ENCODE data around the gene PPEF1. TPM values are rescaled to one million over a fixed set of nuclear protein-coding genes. Genes with fewer than 3 reads are reported as not detected.
"Not testable (repeated sequence)": the region's sequence is repeated elsewhere in the genome, so short reads cannot be mapped to it uniquely, and the experiment has no call there.

PPEF1 gene
- total RNA-seq, 1 donor from 2014 or later, result not detected

DNA sequence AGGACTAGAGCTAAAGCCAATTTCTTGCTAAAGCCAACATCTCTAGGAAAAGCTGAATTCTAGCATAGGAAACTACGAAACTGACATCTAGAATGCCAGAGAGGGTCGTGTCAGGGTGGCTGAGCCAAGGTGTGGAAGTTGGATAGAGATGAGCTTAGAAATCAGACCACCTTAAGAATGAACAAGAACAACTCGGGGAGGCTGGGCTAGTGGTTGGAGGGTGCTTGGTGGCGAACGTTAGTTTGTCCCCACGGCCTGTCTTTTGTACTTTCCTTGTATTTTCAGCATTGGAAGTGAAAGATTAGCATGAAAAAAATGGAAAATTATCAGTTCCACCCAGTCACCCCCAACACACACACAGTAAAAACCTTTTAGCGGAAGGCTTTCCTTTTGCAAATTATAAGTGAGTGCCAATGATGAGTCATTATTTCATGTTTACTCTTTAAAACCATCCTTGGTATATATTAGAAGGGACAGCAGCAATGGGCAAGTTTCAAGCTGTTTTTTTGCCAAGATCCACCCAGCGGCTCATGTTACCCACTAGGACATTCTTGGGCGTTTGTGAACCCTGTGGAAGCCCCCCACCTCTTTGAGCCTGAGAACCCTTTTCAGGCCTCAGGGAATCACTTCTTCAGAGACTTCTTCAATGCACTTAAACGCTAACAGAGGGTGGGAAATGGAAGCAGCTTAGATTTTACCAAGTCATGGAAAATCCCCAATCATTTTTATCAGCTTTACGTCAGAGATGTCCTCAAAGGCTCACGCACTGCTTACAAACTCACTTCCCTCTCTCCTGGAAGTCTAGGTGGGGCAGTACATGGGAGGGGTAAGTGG is 4.9 kb upstream of the PPEF1 start:
- no peak for DNase-seq (ENCODE audit: low read depth, low spot score)

DNA sequence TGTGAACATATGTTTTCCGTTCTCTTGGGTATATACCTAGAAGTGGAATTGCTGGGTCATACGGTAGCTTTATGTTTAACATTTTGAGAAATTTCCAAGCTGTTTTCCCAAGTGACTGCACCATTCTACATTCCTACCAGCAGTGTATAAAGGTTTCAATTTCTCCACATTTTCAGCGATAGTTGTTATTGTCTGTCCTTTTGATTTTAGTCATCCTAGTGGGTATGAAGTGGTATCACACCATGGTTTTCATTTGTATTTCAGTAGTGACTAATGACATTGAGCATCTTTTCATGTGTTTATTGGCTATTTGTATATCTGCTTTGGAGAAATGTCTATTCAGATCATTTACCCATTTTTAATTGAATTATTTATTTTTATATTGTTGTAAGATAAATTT is 2.4 kb downstream of the PPEF1 start:
- DNase-seq (ENCODE audit: low read depth, low spot score), result no peak

DNA sequence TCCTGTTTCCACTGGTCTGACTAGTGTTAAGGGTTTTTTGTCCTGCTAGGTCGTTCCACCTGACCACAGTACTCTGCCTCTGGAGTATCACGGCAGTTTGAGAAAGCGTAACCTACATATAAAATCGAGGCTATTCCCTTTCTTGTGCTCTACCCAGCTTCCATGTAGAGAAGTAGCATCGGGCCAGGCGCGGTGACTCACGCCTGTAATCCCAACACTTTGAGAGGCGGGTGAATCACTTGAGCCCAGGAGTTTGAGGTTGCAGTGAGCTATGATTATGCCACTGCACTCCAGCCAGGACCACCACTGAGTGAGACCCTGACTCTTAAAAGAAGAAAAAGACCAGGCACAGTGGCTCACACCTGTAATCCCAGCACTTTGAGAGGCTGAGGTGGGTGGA is 7.5 kb downstream of the PPEF1 start:
- DNase-seq (ENCODE audit: low read depth, low spot score), result no peak

DNA sequence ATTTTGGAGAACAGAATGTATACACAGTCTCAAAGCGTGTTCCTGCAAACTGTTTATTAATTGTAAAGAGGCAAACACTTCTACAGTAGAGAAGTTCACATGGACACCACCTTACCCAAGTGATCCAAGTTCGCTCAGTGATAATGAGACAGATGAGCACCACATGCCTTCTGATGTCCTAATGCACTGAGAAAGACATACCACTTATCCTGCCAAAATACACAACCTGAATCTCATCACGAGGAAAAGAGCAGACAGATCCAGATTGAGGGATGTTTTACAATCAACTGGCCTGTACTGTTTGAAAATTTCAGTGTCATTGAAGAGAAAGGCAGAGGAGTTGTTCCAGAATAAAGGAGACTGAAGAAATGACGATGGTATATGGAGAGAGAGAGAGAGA is 12.4 kb downstream of the PPEF1 start:
- no peak for DNase-seq (ENCODE audit: low read depth, low spot score)

DNA sequence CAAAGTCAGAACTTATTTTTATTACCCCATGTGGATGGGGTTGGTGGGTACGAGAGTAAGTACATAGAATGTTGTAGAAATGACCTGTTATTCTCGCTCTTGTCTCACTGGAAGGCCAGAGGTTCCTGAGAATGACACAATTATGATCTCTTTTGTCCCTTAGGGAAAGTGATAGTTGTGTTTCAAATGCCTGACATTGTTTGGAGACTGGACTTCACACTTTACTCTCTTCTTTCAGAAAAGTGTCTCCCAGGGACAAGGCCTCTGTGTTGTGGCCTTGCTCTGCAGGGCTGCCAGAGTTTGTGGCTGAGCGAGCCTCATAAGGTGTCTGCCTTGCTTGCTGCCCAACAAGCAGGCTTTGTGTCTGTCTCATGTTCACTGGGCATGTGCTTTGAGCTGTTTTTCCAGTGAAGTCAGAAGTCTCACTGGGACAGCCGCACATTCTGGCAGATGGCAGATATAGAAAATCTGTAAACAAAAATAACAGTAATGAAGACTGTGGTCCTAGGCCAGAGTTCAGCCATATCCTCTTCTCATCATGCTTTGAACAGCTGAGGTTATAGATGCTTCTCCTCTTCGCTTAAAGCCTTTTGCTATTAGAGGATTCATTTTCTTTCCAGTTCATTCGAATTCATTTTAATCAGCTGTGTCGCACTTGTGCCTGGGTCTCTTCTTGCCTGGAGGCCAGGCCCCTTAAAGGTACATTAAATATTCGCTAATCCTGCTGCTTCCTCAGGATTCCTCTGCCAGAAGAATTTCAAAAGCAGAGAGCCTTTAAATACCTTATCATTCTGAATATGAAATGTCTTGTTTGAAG is 14.4 kb downstream of the PPEF1 start:
- no peak for DNase-seq (ENCODE audit: low read depth, low spot score)

DNA sequence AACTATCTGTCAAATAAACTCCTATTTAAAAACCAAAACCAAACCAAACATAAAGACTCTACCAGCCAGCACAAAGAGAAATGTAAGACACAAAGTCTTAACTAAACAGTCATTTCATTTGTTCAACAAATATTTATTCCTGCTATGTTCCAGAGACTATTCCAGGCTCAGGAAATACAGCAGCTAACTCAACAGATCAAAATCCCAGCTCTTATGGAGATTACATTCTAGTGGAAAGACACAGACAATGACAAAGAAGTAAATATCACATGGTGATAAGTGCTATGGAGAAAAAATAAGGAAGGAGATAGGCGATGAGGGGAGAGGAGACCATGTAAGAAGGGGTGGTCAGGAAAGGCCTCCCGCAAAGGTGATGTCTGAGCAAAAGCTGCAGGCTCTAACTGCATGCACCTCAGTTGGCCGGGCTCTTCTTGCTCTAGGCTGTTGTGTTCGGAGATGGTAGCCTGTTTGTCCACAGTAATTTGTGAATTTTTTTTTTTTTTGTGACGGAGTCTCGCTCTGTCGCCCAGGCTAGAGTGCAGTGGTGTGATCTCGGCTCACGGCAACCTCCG is 15.1 kb downstream of the PPEF1 start:
- DNase-seq (ENCODE audit: low read depth, low spot score), result no peak

DNA sequence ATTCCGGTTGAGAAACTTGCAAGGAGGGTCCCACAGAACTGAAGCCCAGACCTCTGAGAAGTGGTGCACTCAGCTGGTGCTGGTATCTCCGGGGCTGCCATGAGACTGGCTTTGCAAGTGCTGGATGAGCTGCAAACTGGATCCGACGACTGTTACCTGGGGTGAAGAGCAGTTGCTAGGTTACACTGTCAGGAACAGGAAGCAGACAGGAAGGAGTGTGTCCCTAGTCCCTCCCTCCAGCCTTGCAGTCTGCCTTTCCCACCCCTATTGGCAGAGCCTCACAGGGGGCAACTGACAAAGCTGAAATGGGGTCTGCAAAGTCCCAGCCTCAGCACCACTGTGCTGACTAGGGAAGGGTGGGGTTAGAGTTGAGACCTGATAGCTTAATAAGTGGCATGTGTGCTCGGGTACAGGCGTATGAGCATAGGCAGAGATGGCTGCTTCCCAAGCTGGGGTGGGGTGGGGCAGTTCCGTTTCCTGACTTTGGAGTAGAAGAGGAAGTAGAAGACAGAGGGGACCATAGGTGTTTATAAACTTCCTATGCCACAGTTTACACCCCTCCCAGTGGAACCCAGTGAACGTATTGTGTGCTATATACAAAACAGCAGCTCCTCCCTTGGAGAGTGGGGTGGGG is 18.0 kb downstream of the PPEF1 start:
- no peak for DNase-seq (ENCODE audit: low read depth, low spot score)

DNA sequence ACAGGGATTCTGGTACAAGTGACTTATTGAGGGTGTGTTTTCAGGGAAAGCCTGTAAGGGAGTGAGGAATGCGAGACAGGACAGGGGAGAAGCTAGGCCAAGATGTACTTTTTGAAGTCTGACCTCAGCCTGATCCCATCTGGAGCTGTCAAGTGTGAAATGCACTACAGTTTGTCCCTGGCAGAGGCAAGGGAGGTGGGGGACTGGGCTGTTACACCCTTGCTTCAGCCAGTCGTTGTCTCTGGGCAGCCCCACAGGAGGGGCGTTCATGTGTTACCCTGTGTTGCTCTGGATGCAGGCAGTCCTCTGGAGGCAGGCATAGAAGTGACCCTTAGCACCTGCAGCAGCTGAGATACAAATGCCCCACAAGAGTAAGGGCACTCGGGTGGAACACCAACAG is 25.8 kb downstream of the PPEF1 start:
- DNase-seq (ENCODE audit: low read depth, low spot score), result no peak

DNA sequence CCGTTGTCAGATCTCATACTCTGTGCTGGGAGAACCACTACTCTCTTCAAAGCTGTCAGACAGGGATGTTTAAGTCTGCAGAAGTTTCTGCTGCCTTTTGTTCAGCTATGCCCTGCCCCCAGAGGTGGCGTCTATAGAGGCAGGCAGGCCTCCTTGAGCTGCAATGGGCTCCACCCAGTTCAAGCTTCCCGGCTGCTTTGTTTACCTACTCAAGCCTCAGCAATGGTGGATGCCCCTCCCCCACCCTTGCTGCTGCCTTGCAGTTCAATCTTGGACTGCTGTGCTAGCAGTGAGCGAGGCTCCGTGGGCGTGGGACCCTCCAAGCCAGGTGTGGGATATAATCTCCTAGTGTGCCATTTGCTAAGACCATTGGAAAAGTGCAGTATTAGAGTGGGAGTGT is 32.2 kb downstream of the PPEF1 start:
- not testable (repeated sequence) for DNase-seq (ENCODE audit: low read depth, low spot score)

DNA sequence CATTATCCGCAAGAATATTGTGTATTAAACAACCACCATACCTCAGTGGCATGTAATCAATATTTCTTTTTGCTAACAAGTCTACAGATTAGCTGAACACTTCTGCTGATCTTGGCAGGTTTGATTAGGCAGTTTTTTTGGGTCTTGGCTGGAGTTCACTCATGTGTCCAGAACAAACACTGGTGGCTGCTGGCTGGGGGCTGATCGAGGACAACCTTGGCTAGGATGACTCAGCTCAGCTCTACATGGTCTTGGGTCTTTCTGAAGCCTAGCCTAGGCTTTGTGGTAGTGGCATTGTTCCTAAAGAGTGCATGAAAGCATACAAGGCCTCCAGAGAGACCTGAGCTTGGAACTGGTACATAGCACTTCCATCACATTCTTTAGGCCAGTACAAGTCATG is 41.1 kb downstream of the PPEF1 start:
- no peak for DNase-seq (ENCODE audit: low read depth, low spot score)

DNA sequence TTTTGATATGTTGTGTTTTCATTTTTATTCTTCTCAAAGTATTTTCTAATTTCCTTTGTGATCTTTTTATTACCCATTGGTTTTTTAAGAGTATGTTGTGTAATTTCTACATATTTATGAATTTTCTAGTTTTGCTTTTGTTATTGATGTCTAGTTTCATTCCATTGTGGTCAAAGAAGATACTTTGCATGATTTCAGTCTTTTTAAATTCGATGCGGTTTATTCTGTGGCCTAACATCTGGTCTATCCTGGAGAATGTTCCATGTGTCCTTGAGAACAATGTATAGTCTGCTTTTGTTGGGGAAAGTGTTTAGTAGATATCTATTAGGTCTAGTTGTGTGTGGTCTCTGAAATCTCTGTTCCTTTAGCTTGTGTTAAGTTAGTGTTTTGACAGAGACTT is 46.2 kb downstream of the PPEF1 start:
- DNase-seq (ENCODE audit: low read depth, low spot score), result no peak

DNA sequence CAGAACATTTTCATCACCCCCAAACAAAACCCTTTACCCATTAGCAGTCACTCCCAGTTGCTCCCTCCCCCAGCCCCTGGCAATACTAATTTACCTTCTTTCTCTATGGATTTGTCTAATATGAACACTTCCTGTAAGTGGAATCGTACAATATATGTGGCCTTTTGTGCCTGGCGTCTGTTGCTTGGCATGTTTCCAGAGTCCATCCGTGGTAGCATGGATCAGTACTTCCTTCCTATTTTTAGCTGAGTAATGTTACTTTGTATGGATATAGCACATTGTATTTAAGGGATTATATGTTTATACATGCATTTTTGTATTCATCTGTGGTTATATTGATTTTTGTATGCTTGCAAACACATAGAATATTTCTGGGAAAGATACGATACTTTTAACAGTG is 48.2 kb downstream of the PPEF1 start:
- DNase-seq (ENCODE audit: low read depth, low spot score), result no peak

DNA sequence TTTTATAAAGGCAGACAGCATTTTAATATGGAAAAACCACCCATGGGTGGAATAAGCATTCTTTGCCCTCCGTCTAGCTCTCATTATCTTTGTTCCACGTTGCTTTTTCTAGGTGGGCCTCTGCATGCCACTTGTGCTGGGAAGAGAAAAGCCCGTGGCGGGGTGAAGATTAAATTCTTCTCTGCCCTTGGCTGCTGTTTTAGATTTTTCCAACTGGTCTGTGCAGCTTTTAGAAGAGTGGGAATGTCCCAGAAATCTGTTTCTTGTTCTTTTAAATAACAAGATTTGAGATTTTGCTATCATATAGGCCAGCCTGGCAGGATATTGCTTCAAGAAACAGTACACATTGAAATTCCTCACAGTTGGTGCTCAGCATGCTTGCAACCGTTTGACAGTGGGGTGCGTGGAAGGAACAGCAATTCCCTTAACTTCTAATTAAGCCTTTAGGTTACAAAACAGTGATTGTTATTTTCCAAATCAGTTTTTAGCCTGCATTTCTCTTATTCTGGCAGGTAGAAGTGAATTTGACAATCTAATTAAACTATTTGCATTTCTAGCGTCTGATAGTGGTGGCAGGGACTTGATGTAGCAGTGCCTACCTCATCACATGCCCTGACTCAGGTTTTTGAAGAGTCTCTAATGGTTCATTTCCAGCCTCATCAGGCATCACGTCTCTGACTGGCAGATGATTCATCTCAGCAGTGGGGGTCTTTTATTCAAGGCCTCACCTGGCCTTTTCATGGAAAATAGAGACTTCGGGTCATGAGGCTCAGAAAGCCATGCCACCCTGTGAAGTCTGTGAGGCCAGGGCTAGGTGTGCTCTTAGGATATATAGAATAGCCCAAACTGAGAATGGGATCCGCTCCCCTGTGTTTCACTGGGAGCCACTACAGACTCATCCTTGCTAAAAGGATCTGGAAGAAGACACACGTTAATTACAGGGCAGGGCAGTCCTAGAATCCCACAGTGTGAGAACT is 50.8 kb downstream of the PPEF1 start:
- DNase-seq (ENCODE audit: low read depth, low spot score), result no peak

DNA sequence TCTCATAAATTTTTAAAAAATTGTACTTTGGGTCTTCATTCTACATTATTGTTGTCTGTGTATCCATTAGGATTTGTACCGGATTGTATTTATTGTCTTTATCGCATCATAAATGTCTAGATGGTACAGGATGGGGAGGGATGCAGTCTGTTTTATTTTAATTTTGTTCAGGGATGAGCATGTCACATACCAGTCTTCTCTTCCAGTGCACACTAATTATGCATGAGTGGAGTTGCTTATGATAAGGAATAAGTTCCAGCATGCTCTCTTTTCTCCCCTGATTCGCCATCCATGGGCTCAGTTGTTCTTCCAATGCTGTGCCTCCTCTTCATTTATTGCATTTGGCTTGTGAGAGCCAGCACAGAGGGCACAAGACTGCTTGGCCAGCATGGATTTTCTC is 54.3 kb downstream of the PPEF1 start:
- no peak for DNase-seq (ENCODE audit: low read depth, low spot score)

DNA sequence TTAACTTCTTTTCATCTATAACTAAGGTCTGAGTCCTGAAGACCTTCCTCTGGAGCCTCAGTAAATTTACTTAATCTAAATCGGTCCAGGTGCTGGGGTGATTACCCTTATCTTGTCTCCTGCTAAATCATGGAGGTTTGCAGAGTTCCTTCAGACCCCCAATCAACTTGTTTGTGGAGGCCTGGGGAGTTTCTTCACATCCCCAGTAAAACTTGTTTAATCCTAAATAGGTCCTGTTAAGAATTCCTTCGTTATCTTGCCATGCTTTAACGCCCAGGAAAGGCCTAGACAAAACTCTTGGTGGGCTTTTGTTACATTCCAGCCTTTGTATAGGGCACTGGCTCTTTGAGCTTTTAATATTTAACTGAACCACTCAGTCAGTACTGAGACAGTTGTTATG is 55.7 kb downstream of the PPEF1 start:
- DNase-seq (ENCODE audit: low read depth, low spot score), result not testable (repeated sequence)

DNA sequence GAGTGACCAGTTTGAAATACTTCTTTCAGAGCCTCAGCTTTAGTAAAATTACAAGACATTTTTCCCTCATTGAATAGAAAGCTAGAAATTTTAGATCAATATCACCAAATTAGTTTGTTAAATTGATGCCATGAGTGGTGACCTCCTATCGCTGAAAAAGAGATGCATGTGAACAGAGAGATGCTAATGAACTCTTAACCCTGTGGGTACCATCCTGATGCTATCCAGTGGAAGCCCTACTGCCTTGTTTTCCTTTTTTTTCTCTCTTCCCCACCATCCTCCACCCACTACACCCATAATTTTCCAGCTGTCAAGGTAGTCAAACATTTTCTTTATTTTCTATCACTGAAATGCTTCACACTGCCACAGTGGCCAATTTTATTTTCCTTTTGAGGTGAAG is 61.9 kb downstream of the PPEF1 start:
- no peak for DNase-seq (ENCODE audit: low read depth, low spot score)

DNA sequence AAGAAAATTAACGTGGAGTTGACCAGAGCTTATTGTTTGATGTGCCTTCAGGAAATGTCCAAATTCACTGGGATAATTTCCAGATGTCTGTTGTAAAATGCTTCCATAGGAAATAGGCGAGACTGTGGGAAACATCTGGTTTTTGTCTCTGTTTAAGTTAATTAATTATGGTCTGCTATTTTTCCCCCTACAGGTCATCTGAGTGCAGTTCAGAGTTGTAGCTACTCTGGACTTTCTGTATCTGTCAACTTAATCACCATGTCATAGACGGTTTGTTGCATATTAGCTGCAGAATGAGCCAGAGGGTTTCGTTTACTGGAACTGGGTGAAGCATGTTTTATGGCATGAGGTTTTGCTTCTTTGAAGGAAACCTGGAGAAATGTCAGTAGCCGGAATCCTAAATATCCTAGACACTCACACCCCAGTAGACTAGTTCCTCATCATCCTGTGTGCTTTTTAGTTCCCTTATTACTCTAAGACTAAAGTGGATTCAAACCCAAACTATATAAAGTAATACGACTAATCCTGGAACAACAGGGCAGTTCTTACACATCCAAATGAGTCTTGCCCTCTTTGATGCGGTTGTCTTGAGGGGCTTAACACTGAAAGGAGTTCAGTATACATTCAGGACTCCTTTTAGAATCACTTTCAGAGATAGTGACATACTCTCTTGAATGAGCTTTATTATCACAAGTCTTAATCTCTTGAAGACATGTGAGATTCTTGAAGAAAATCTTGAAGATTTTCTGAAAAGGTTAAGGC is 62.5 kb downstream of the PPEF1 start:
- no peak for DNase-seq (ENCODE audit: low read depth, low spot score)

DNA sequence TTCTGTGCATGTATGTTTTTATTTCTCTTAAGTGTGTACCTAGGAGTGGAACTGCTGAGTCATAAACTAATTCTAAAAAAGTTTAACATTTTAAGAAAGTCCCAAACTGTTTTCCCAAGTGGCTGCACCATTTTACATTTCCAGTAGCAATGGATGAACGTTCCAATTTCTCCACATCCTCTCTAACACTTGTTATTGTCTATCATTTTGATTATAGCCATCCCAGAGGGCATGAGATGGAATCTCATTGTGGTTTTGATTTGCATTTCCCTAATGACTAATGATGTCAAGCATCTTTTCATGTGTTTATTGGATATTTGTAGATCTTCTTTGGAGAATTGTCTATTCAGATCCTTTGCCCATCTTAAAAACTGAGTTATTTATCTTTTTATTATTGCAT is 82.5 kb downstream of the PPEF1 start:
- DNase-seq (ENCODE audit: low read depth, low spot score), result no peak

DNA sequence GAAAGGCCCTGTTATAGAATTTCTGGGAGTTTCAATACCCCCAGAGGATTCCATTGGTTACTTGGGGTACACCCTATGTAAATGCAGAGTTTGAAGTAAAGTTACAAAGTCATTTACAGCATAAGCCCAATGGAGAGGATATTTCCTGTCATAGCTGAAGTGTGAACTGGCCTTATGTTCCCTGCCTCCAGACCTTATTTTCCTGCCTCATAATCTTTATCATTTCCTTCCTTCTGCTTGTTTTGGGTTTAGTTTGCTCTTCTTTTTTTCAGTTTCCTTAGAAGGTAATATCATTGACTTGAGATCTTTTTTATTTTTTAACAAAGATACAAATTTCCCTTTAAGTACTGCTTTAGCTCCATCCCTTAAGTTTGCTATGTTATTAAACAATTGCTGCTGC is 85.4 kb downstream of the PPEF1 start:
- DNase-seq (ENCODE audit: low read depth, low spot score), result no peak

DNA sequence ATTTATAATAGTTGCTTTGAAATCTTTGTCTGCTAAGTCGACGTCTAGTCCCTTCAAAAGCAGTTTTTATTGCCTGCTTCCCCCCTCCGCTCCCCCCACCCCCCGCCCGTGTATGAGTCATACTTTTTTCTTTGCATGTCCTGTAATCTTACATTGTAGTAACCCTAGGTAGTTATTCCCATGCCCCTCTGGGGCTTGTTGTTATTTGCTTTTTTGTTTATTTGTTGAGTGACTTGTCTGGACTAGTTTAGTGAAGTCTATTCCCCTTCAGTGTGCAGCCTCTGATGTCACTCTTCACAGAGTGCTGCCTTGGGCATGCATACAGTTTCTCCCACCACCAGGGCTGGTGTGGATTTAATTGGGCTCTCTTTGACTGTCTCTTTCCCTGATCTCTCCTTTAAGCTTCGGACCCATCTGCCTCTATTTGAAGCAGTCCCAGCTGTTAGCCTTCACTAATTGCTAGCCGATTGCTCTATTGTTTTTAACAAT is 86.2 kb downstream of the PPEF1 start:
- DNase-seq (ENCODE audit: low read depth, low spot score), result no peak
